GM21576 (cell line): ENCODE results near the gene NR3C1.
"Not testable (repeated sequence)": the region's sequence is repeated elsewhere in the genome, so short reads cannot be mapped to it uniquely, and the experiment has no call there.

Experiments used
- ATAC-seq: cut with Tn5 transposase; IDR thresholded peaks from one replicate; pipeline ENCODE4 v1.9.1; 2021; ENCODE audit warnings: mild to moderate bottlenecking, moderate library complexity; ENCODE audit not compliant: unreplicated experiment

Gene NR3C1

DNA sequence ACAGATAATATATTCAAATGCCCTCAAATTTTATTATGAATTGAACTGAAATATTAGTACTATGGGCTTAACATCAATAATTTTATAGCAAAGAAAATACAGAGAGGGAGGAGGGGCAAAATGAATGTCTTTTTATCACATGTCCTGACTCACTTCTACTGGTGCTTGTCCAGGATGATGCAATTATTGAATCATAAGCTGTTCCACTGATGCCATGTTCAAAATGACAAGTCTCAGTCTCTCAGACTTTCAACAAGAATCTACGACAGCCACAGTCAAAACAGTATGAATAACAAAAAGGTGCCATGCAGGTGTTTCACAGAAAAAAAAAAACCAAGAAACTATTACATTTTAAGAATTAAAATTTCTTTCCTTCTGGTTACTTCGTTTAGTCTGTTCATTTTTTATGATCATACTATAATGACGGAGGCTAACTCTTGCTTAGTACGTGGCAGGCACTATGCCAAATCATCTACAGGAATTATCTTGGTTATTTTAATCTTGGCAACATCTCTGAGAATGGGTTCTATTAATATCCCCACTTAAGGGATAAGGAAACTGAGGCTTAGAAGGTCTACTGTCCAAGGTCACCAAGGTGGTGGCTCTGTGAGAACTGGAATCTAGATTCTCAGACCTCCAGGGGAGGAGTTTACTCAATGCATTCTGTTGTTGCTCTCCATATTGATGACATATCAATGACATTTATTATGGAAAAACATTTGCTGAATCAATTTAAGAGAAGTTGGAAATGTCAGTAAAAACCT lies 61.5 kb downstream of the NR3C1 start:
- no peak for ATAC-seq

- no peak for ATAC-seq
These were observed 62.4 kb downstream of the NR3C1 start for GRCh38 chr5:143340891-143341685.

DNA sequence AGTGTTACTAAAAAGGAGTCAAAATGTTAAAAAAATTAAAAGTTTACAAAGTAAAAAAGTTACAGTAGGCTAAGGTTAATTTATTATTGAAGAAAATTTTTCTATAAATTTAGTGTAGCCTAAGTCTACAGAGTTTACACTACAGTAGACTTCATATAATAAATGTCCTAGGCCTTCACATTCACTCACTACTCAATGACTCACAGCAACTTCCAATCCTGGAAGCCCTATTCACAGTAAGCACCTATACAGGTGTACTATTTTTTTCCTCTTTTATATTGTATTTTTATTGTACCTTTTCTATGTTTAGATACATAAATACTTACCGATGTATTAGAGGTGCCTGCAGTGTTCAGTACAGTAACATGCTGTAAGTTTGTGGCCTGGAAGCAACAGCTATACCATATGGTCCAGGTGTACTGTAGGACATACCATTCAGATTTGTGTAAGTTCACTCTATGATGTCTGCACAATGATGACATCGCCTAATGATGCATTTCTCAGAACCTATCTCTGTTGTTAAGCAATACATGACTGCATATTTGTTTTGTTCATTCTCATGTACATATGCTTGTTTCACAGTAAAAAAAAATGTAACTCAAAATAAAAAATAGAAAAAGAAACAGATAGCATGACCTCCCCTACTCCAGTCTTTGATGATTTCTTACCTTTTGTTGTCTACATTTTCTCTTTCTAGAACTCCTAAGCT lies 64.7 kb downstream of the NR3C1 start:
- no peak for ATAC-seq

DNA sequence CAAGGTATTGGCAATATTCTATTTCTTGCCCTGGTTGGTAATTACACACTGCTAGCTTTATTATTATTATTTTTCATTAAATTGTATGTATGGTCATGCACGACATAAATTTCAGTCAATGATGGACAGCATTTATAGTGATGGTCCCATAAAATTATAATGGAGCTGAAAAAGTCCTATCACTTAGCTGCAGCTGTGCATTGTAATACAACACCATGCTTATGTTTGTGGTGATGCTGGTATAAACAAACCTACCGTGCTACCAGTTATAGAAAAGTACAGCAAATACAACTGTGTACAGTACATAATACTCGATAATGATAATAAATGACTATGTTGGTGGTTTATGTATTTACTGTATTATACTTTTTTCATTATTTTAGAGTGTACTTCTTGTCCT lies 65.5 kb downstream of the NR3C1 start:
- ATAC-seq: no peak

DNA sequence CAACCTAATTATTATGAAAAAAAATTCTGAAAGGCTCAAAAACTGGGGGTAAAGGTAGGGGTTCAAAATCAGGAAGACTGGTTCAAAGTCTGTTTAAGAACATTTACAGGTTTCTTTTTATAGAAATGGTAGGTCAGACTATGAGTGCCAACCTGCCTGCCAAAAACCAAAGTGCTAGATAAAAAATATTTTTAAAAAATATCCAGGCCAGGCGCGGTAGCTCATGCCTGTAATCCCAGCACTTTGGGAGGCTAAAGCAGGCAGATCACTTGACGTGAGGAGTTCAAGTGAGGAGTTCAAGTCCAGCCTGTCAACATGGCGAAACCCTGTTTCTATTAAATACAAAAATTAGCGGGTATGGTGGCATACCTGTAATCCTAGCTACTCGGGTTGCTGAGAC lies 67.0 kb downstream of the NR3C1 start:
- ATAC-seq: no peak

GRCh38 chr5:143334903-143335302 lies 68.6 kb downstream of the NR3C1 start:
- no peak for ATAC-seq

DNA sequence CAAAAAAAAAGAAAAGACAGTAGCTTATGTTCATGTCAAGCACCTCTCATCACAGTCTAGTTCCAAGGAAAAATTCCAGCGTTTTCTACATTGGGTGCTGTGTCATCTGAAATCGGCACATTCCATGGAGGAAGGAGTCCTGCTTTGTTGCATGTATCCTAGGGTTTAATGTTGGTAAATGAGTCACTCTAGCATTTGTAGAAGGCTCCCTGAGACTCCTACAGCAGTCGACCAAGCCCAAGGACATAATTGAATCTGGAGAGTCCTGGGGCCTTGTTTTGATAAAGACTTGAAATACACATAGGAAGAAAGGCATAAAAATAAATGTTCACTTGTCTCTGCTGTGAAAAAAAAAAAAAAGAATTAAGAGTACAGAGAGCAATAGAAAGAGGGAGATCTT lies 69.1 kb downstream of the NR3C1 start:
- not testable (repeated sequence) for ATAC-seq

DNA sequence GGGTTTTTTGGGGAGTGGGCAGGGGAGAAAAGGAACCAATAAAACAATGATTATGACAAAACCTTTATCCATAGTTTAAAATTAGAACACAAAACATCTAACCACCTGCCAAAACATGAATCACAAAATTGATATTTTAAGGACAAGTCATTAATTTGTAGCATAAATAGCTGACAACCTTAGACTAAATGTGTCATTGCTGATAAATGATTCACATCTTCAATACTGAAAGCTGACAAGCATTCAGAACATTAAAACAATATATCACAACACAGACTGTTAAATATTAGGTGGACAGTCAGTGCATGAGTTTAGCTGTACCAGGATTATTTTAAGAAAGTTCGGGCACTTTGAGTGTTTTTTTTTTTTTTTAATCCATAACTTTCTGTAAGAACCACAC lies 71.5 kb downstream of the NR3C1 start:
- ATAC-seq: no peak

GRCh38 chr5:143329843-143330242 lies 73.6 kb downstream of the NR3C1 start:
- no peak for ATAC-seq

- no peak for ATAC-seq
These were observed 74.8 kb downstream of the NR3C1 start for GRCh38 chr5:143328589-143329220.

- not testable (repeated sequence) for ATAC-seq
These were observed 78.4 kb downstream of the NR3C1 start for GRCh38 chr5:143325086-143325485.

GRCh38 chr5:143322931-143323630 lies 80.4 kb downstream of the NR3C1 start:
- ATAC-seq: not testable (repeated sequence)

DNA sequence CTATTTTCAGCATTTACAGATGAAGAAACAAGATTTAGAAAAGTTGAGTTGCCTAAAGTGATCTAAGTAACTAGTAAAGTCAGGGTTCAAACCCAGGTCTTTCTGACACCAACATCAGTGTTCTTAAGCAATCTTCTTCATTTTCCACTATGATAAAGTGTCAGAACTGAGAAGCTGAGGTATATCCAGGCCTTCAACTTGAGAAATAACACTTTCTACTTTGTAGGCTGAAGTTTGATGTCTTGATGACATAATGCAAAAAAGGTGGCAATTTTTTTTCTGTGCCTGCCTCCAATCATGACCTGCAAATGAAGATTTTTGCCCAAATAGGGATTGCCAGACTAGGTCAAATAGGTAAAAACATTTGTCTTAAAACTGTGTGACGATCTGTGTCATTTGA lies 81.3 kb downstream of the NR3C1 start:
- ATAC-seq: no peak

GRCh38 chr5:143319437-143320227 lies 83.9 kb downstream of the NR3C1 start:
- ATAC-seq: no peak

GRCh38 chr5:143318833-143319232 lies 84.7 kb downstream of the NR3C1 start:
- ATAC-seq: no peak

GRCh38 chr5:143318270-143318669 lies 85.2 kb downstream of the NR3C1 start:
- ATAC-seq: no peak

DNA sequence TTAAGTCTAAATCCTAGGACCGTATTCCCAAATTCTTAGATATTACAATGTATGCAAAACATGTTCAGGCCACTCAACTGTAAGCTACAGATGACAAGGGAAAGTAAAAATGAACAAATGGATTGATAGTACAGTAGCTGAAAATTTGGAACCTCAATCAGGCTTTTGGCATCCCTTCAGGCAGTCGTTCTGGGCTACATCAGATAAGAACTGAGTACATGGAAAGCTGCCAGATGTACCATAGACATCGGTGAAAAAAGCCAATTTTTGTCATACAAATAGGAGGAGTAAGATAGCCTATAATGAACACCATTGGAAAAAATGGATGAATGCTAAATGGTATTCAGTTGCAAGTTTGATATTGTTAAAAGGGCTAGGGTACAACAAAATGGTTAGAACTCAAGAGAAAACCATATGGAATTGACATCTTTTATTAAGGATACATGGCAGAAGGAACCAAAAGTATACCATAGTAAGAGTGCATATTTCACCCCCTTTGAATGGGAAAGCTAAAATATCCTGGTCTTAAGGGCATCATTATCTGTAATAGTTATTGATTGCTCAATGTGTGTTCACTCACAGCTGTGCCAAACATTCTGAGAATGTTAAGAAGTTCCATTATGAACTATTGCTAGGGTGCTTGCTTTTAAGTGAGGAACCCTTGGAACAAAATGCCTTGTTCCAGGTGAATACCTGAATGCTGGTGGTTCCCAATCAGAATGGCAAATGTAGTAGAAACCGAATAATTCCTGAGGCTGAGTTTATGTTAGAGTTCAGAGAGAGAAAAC lies 86.4 kb downstream of the NR3C1 start:
- ATAC-seq: no peak

DNA sequence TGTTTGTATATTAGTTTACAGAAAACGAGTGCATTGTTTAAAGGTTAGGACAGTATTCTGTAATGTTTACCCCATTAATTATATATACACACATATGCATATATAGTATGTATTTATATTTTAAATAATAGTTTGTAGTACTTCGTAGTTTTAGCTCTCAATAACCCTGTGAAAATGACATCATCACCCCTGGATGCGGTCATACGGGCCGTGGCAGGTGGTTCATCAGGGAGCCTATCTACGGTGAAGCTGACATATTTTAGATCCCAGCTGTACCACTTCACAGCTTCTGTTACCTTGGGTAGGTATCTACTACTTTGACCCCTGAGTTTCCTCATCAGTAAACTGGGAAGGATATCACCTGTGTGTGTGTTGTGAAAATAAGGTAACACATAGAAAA lies 87.1 kb downstream of the NR3C1 start:
- no peak for ATAC-seq

- ATAC-seq: no peak
These were observed 87.6 kb downstream of the NR3C1 start for GRCh38 chr5:143315929-143316328.
